ENCODE results near the gene TOMM7. TPM values are rescaled to one million over a fixed set of nuclear protein-coding genes. Genes with fewer than 3 reads are reported as not detected.
"Not testable (repeated sequence)": the region's sequence is repeated elsewhere in the genome, so short reads cannot be mapped to it uniquely, and the experiment has no call there.

Gene TOMM7
- total RNA-seq, 2 experiments from 2014 or later = 269 to 297 TPM

DNA sequence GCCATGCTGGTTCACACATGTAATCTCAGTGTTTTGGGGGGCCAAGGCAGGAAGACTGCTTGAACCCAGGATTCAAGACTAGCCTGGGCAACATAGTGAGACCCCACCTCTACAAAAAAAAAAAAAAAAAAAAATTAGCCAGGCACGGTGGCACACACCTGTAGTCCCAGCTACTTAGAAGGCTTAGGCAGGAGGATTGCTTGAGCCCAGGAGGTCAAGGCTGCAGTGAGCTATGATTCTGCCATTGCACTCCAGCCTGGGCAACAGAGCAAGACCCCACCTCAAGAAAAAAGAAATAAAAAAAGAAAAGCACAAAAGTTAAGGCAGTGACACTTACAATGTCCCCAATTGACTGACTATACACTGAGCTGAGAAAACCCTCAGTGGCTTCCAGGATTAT, 27.7 kb upstream of the TOMM7 start:
- H3K27me3 Mint-ChIP-seq (ENCODE audit: low read depth); H3K27ac Mint-ChIP-seq; H3K36me3 Mint-ChIP-seq (ENCODE audit: low read depth); H3K4me3 Mint-ChIP-seq; DNase-seq; intact Hi-C loops (cut with micrococcal nuclease); H3K4me1 Mint-ChIP-seq (ENCODE audit: low read depth); H3K9me3 Mint-ChIP-seq: not testable (repeated sequence)
- CTCF ChIA-PET = interaction anchor here (0.6 to 2.0 kb wide), 4 partner anchors 10 to 205 kb away, joined by 3 to 6 read pairs (median 3); partner anchors contain the start of gene IL6

DNA sequence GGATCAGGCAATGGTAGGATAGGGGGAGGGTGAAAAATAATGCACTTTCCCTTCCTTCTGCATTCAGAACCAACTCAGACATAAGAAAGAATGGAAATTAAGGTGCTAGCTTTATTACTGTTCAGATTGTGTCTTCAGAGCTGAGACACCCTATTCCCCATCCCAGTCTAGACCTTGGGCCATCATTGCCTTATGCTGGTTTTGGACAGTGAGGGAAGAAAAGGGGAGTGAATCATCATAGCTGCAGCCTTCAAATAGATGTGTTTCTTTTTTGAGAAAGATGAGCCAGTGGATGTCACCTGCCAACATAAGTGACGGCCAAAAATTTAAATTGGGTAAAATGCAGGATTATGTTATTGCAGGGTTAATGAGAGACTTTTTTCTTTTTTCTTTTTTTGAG, 27.0 kb upstream of the TOMM7 start:
- Mint-ChIP-seq H3K27me3 (ENCODE audit: low read depth) (peaks cover 3% of the 10 kb centered on the region), H3K36me3 (ENCODE audit: low read depth) (peaks cover 2% of the 10 kb centered on the region), H3K9me3 (no peaks in the 10 kb centered on the region), H3K27ac (no peak overlapping the region), H3K4me3 (no peak overlapping the region), H3K4me1 (ENCODE audit: low read depth) (peaks cover 4% of the 10 kb centered on the region)
- intact Hi-C loops (cut with micrococcal nuclease) = no loop called here
- DNase-seq = no peak
- CTCF ChIA-PET = interaction anchor here (0.5 to 2.0 kb wide), 4 partner anchors 11 to 652 kb away, joined by 3 to 6 read pairs (median 3); no protein-coding TSS in a partner anchor

DNA sequence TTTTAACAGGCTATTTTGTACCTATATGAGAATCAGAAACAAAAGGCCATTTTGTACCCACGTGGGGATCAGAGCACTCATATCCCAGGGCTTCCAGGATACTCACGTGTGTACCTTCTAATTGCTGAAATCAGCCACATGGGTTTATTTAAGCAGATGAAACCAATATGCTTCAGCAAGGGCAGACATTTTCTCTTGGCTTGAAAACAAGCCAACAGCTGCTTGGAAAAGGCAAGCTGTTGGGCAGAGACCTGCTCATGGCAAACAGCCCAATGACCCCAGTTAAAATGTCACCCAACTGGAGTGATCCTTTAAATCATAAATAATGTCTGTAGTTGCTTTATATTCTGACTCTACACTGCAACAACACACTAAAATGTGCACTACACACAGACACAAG, 26.5 kb upstream of the TOMM7 start:
- peaks cover 3% of the 10 kb centered on the region for H3K27me3 Mint-ChIP-seq (ENCODE audit: low read depth)
- peaks cover 4% of the 10 kb centered on the region for H3K4me1 Mint-ChIP-seq (ENCODE audit: low read depth)
- H3K9me3 Mint-ChIP-seq = no peaks in the 10 kb centered on the region
- no peaks in the 10 kb centered on the region for H3K36me3 Mint-ChIP-seq (ENCODE audit: low read depth)
- CTCF ChIA-PET = interaction anchor here (0.5 to 1.4 kb wide), 3 partner anchors 205 to 653 kb away, joined by 3 read pairs; no protein-coding TSS in a partner anchor
- no peak overlapping the region for H3K4me3 Mint-ChIP-seq
- intact Hi-C loops (cut with micrococcal nuclease) = no loop called here
- no peak for DNase-seq
- H3K27ac Mint-ChIP-seq = no peak overlapping the region

DNA sequence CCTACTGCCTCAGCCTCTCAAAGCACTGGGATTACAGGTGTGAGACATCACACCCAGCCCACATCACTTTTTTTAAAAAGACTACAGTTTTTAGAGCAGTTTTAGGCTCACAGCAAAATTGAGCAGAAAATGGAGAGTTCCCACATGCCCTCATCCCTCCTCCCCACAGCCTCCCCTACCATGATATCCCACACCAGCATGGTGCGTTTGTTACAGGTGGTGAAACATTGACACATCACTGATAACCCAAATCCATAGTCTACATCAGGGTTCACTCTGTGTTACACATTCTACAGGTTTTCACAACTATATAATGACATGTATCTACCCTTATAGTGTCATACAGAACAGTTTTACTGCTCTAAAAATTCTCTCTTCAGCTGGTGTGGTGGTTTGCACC, 24.3 kb upstream of the TOMM7 start:
- H3K4me3 Mint-ChIP-seq = no peak overlapping the region
- no peaks in the 10 kb centered on the region for H3K36me3 Mint-ChIP-seq (ENCODE audit: low read depth)
- H3K27ac Mint-ChIP-seq = no peak overlapping the region
- DNase-seq = no peak
- no peaks in the 10 kb centered on the region for H3K9me3 Mint-ChIP-seq
- no peaks in the 10 kb centered on the region for H3K4me1 Mint-ChIP-seq (ENCODE audit: low read depth)
- intact Hi-C loops (cut with micrococcal nuclease) = no loop called here
- CTCF ChIA-PET = interaction anchor here (0.7 to 2.2 kb wide), 4 partner anchors 8 to 209 kb away, joined by 4 to 8 read pairs (median 5); no protein-coding TSS in a partner anchor
- H3K27me3 Mint-ChIP-seq (ENCODE audit: low read depth) = no peaks in the 10 kb centered on the region

DNA sequence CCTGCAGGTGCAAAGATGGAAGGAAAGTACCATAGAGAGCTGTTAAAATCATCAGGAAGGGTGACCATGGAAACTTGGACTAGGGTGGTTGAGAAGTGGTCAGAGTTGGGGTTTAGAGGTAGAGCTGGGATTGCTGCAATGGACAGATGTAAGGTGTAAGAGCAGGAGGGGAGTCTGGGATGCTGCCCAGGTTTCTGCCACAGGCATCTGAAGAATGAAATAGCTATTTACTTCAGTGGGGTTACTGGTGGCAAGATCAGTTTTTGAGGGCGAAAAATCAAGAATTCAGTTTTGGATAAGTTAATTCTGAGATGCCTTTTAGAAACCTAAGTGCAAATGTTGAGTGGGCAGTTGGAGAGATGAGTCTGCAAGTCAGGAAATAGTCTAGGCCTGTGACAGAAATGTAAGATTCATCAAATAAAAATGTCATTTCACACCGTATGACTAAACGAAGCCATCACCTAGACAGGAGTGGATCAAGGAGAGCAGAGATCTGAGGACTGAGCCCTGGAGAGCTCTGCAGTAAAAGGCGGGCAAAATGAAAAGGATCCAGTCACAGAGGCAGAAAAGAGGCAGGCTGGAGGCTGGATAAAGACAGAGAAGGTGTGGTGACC, 22.7 kb upstream of the TOMM7 start:
- CTCF ChIA-PET = interaction anchor here (1.5 to 2.2 kb wide), 3 partner anchors 11 to 210 kb away, joined by 3 to 8 read pairs (median 4); no protein-coding TSS in a partner anchor
- no peak overlapping the region for H3K27ac Mint-ChIP-seq
- no peaks in the 10 kb centered on the region for H3K4me1 Mint-ChIP-seq (ENCODE audit: low read depth)
- intact Hi-C loops (cut with micrococcal nuclease) = no loop called here
- no peak for DNase-seq
- no peaks in the 10 kb centered on the region for H3K9me3 Mint-ChIP-seq
- no peaks in the 10 kb centered on the region for H3K36me3 Mint-ChIP-seq (ENCODE audit: low read depth)
- H3K4me3 Mint-ChIP-seq = no peak overlapping the region
- no peaks in the 10 kb centered on the region for H3K27me3 Mint-ChIP-seq (ENCODE audit: low read depth)

DNA sequence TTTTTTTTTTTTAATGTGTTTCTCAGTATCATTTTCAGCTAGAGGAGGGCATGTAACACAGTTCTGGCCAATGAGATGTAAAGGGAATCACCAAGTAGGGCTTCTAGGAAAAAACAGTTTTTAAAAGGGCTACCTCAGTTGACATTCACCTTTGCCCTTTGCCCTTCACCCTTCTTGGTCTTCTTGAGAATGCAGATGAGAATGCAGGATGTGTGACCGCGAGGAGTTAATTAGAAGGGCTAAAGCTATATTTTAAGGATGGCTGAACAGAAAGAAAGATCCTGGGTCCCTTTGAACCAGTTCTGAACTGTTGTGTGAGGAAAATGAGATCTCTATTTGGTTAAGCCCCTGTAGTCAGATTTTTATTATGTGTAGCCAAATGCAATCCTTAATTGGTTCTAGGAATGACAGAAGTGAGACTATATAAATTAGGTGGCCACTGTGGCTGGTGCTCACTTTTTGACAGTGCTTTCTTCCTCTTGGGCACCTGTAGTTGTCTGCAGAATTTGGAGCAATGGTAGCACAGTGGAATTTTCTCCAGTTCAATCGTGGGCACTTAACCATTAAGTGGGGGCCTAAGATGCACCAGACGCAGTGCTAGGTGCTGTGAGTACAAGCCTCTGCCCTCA, 21.1 kb upstream of the TOMM7 start:
- no peaks in the 10 kb centered on the region for H3K4me1 Mint-ChIP-seq (ENCODE audit: low read depth)
- H3K36me3 Mint-ChIP-seq (ENCODE audit: low read depth) = no peaks in the 10 kb centered on the region
- H3K4me3 Mint-ChIP-seq = no peak overlapping the region
- no peak overlapping the region for H3K27ac Mint-ChIP-seq
- no peaks in the 10 kb centered on the region for H3K9me3 Mint-ChIP-seq
- H3K27me3 Mint-ChIP-seq (ENCODE audit: low read depth) = no peaks in the 10 kb centered on the region
- DNase-seq = no peak
- intact Hi-C loops (cut with micrococcal nuclease) = no loop called here
- CTCF ChIA-PET = interaction anchor here (1.0 to 1.5 kb wide), 2 partner anchors 18 to 212 kb away, joined by 3 read pairs; no protein-coding TSS in a partner anchor

DNA sequence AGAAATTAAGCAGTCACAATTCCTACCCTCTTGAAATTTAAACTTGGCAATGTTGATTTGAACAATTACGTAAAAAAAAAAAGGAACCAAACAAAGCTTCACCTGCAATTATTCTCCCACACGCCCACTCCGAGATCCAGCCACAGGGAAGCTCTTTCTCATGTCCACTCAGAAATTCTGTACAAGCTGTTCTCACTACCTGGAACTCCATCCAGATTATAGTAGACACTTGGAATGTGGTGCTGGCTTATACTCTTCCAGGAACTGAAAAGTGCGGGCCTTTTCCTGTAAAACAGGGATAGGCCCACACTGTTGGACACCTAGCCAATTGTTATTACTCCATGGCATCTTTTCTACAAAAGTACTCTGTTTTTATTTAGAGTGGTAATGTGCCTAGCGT, 20.3 kb upstream of the TOMM7 start:
- CTCF ChIA-PET = no interaction called here
- Mint-ChIP-seq H3K36me3 (ENCODE audit: low read depth) (no peaks in the 10 kb centered on the region), H3K4me1 (ENCODE audit: low read depth) (no peaks in the 10 kb centered on the region), H3K27ac (no peak overlapping the region), H3K9me3 (no peaks in the 10 kb centered on the region), H3K4me3 (no peak overlapping the region), H3K27me3 (ENCODE audit: low read depth) (no peaks in the 10 kb centered on the region)
- DNase-seq = no peak
- intact Hi-C loops (cut with micrococcal nuclease) = no loop called here

DNA sequence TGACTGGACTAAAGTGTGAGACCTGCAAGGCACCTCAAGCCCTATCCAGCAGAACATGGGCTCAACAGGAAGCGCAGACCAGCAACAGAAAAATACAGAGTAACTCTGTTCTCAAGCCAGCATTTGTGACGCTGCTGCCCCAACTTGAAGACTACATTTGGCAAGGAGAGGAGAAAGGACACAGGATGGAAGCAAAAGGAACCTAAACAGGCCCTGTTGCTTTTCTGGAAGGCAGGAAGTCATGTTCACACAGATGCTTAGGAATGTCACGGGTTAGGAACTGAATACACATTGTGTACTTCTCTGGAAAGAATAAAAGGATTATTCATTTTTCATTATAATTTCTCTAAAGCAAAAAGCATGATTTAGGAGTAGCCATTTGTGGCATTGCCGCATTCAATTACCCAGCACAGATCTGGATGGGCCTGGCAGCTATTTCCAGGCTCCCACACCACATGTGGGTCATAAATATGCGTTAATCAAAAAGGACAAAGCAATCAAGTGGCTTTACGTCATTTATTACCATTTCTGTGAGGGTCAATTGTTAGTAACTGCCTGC, 19.8 kb upstream of the TOMM7 start:
- Mint-ChIP-seq H3K9me3 (no peaks in the 10 kb centered on the region), H3K27ac (no peak overlapping the region), H3K27me3 (ENCODE audit: low read depth) (no peaks in the 10 kb centered on the region), H3K36me3 (ENCODE audit: low read depth) (no peaks in the 10 kb centered on the region), H3K4me1 (ENCODE audit: low read depth) (no peaks in the 10 kb centered on the region), H3K4me3 (no peak overlapping the region)
- no peak for DNase-seq
- intact Hi-C loops (cut with micrococcal nuclease) = no loop called here
- CTCF ChIA-PET = no interaction called here

DNA sequence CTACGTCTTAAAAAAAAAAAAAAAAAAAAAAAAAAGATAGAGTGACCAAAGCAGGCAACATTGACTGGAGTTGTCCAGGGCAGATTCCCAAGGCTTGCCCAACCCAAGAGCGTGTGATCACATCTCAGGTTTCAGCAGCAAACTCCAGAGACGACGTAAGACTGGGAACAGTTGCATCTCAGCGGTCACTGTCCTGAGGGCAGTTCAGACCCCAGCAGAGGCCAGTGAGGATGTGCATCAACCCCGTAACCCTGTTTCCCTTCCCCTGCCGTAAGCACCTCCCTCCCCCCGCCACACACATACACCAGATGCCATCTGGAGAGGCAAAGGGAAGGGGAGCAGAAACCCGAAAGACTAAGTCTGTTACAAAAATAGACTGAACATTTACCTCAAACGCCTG, 19.3 kb upstream of the TOMM7 start:
- CTCF ChIA-PET = no interaction called here
- Mint-ChIP-seq H3K27ac (no peak overlapping the region), H3K27me3 (ENCODE audit: low read depth) (peaks cover 3% of the 10 kb centered on the region), H3K4me3 (no peak overlapping the region), H3K9me3 (no peaks in the 10 kb centered on the region), H3K36me3 (ENCODE audit: low read depth) (no peaks in the 10 kb centered on the region), H3K4me1 (ENCODE audit: low read depth) (no peaks in the 10 kb centered on the region)
- intact Hi-C loops (cut with micrococcal nuclease) = no loop called here
- no peak for DNase-seq

DNA sequence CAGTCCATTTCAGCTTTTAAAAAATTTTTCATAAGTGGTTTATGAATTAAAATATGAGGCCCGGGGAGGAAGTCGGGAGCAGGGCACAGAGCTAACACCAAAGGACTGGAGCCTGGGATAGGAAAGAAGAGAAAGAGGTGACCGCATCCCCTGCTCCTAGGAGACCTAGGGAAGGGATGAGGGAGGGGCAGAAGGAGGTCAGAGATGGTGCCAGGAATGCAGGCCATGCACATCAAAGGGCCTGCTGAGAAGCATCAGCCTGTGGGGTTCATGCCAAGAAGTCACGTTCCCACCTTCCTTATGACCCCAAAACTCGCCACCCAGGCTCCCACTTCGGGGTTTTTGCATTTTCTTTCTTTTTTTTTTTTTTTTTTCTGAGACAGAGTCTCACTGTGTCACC, 14.7 kb upstream of the TOMM7 start:
- intact Hi-C loops (cut with micrococcal nuclease) = no loop called here
- no peak for DNase-seq
- H3K27ac Mint-ChIP-seq = no peak overlapping the region
- no peak overlapping the region for H3K4me3 Mint-ChIP-seq
- peaks cover 3% of the 10 kb centered on the region for H3K27me3 Mint-ChIP-seq (ENCODE audit: low read depth)
- H3K9me3 Mint-ChIP-seq = no peaks in the 10 kb centered on the region
- no peaks in the 10 kb centered on the region for H3K4me1 Mint-ChIP-seq (ENCODE audit: low read depth)
- H3K36me3 Mint-ChIP-seq (ENCODE audit: low read depth) = no peaks in the 10 kb centered on the region
- CTCF ChIA-PET = no interaction called here

DNA sequence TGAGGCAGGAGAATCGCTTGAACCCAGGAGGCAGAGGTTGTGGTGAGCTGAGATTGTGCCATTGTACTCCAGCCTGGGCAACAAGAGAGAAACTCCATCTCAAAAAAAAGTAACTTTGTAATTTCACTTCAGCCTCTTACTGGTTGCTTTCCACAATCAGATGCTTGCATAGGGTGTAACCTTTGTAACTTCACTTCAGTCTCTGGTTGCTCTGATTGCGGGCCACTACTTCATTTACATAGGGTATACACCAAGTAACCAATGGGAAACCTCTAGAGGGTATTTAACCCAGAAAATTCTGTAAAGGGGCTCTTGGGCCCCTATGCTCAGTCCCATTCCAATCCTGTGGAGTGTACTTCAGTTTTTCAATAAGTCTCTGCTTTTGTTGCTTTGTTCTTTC, 13.9 kb upstream of the TOMM7 start:
- H3K27me3 Mint-ChIP-seq (ENCODE audit: low read depth); H3K4me1 Mint-ChIP-seq (ENCODE audit: low read depth); CTCF ChIA-PET; H3K36me3 Mint-ChIP-seq (ENCODE audit: low read depth); H3K9me3 Mint-ChIP-seq; H3K27ac Mint-ChIP-seq; intact Hi-C loops (cut with micrococcal nuclease); H3K4me3 Mint-ChIP-seq; DNase-seq: not testable (repeated sequence)

DNA sequence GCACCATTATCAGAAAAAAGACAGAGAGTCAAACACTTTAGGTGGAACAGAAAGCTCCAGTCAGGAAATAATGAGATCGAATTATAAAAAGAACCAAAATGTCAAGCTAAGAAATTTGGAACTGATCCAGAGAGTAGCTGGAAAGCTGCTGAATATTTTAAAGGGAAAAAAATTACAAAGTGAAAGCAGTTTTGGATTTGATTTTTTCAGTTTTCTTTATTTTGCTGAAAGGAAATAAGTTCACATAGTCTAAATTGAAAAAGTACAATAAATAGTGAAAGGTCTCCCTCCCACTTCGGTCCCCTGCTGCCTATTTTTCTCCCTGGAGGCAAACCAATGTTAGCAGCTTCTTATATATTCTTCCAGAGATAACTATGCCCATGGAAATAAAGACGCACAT, 11.3 kb upstream of the TOMM7 start:
- Mint-ChIP-seq H3K9me3 (no peaks in the 10 kb centered on the region), H3K36me3 (ENCODE audit: low read depth) (no peaks in the 10 kb centered on the region), H3K4me1 (ENCODE audit: low read depth) (no peaks in the 10 kb centered on the region), H3K27me3 (ENCODE audit: low read depth) (peaks cover 9% of the 10 kb centered on the region), H3K4me3 (no peak overlapping the region), H3K27ac (no peak overlapping the region)
- CTCF ChIA-PET = interaction anchor here (0.6 kb wide), 1 partner anchor 26 kb away, joined by 3 read pairs; no protein-coding TSS in a partner anchor
- intact Hi-C loops (cut with micrococcal nuclease) = no loop called here
- DNase-seq = no peak

All from activated naive CD4-positive, alpha-beta T cell treated with anti-CD3 and anti-CD28 coated beads for 36 hours (primary cell).